Osteocyte (in vitro differentiated cells): Measurements from ENCODE around the gene UBN1. TPM values are rescaled to one million over a fixed set of nuclear protein-coding genes. Genes with fewer than 3 reads are reported as not detected.
A peak's percentile ranks its signal among the peaks of the same experiment; 100 is the strongest.

Experiments used
- DNase-seq: peaks from one replicate; pipeline ENCODE4 v3.0.0; 2021; ENCODE audit warnings: mixed read lengths; ENCODE audit not compliant: unreplicated experiment; ENCODE audit errors: extremely low spot score
- H3K27ac Mint-ChIP-seq: one replicate; pipeline ENCODE4 v1.8.0; 2021; ENCODE audit warnings: mild to moderate bottlenecking, mixed read lengths; ENCODE audit not compliant: unreplicated experiment
- H3K27me3 Mint-ChIP-seq: one replicate; pipeline ENCODE4 v1.8.0; 2021; ENCODE audit warnings: mixed read lengths; ENCODE audit not compliant: unreplicated experiment
- H3K36me3 Mint-ChIP-seq: one replicate; pipeline ENCODE4 v1.8.0; 2021; ENCODE audit warnings: mixed read lengths; ENCODE audit not compliant: unreplicated experiment
- H3K4me1 Mint-ChIP-seq: one replicate; pipeline ENCODE4 v1.8.0; 2021; ENCODE audit warnings: mixed read lengths; ENCODE audit not compliant: unreplicated experiment
- H3K4me3 Mint-ChIP-seq: one replicate; pipeline ENCODE4 v1.8.0; 2021; ENCODE audit warnings: mild to moderate bottlenecking, moderate library complexity, mixed read lengths; ENCODE audit not compliant: unreplicated experiment
- H3K9me3 Mint-ChIP-seq: one replicate; pipeline ENCODE4 v1.8.0; 2021; ENCODE audit warnings: mixed read lengths; ENCODE audit not compliant: unreplicated experiment
- total RNA-seq: library from RNA; stranded (reverse); gene quantifications from 2 replicates; pipeline ENCODE4 v1.2.1, GENCODE V29; 2021
- TF ChIP-seq, protein P1 (sequence below): fragments of 200-600 bp; sonication (generic); IDR thresholded peaks from 2 replicates; pipeline ENCODE4 v1.5.0; 2021; ENCODE audit warnings: antibody characterized with exemption, mild to moderate bottlenecking, moderate library complexity

Gene UBN1
- total RNA-seq, 1 donor from 2014 or later = 50.8 TPM

DNA sequence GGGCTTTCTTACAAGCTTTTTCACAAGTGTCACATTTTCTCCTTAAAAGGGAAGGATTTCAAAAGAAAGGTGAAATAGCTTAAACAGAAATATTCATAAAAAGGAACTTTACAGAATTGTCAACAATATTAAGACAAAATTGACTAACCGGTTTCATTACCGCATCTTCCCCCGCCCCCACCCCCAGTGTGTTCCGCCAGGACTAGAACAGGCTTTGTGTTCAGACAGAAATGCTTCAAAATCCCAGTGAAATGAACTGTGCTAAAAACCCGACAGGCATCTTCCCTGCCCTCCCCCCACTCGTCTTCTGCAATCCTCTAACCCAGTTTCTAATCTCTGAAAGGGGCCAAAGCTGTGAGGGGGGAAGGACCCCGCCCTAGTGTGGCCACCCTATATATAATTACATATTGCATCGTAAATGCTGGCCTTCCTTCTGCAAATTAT lies 43.9 kb upstream of the UBN1 start:
- Mint-ChIP-seq H3K4me3 (peak overlapping the region; percentile 82), H3K4me1 (peaks cover 19% of the 10 kb centered on the region), H3K36me3 (peaks cover 18% of the 10 kb centered on the region), H3K27me3 (no peaks in the 10 kb centered on the region), H3K9me3 (no peaks in the 10 kb centered on the region), H3K27ac (peak overlapping the region; percentile 87)
- DNase-seq = no peak
- TF ChIP-seq, protein P1, sequence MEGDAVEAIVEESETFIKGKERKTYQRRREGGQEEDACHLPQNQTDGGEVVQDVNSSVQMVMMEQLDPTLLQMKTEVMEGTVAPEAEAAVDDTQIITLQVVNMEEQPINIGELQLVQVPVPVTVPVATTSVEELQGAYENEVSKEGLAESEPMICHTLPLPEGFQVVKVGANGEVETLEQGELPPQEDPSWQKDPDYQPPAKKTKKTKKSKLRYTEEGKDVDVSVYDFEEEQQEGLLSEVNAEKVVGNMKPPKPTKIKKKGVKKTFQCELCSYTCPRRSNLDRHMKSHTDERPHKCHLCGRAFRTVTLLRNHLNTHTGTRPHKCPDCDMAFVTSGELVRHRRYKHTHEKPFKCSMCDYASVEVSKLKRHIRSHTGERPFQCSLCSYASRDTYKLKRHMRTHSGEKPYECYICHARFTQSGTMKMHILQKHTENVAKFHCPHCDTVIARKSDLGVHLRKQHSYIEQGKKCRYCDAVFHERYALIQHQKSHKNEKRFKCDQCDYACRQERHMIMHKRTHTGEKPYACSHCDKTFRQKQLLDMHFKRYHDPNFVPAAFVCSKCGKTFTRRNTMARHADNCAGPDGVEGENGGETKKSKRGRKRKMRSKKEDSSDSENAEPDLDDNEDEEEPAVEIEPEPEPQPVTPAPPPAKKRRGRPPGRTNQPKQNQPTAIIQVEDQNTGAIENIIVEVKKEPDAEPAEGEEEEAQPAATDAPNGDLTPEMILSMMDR = no peak

GRCh38 chr16:4803898-4804762 lies 43.2 kb upstream of the UBN1 start:
- DNase-seq = no peak
- TF ChIP-seq, protein P1 = no peak
- no peaks in the 10 kb centered on the region for H3K9me3 Mint-ChIP-seq
- no peak overlapping the region for H3K27ac Mint-ChIP-seq
- H3K4me3 Mint-ChIP-seq = peak overlapping the region; percentile 22
- peaks cover 19% of the 10 kb centered on the region for H3K4me1 Mint-ChIP-seq
- H3K27me3 Mint-ChIP-seq = no peaks in the 10 kb centered on the region
- peaks cover 18% of the 10 kb centered on the region for H3K36me3 Mint-ChIP-seq

- H3K4me3 Mint-ChIP-seq = no peak overlapping the region
- H3K36me3 Mint-ChIP-seq = peaks cover 19% of the 10 kb centered on the region
- DNase-seq = no peak
- no peaks in the 10 kb centered on the region for H3K27me3 Mint-ChIP-seq
- H3K9me3 Mint-ChIP-seq = no peaks in the 10 kb centered on the region
- H3K4me1 Mint-ChIP-seq = peaks cover 19% of the 10 kb centered on the region
- TF ChIP-seq, protein P1 = no peak
- H3K27ac Mint-ChIP-seq = no peak overlapping the region
Observed at GRCh38 chr16:4805231-4805630, 42.0 kb upstream of the UBN1 start.

DNA sequence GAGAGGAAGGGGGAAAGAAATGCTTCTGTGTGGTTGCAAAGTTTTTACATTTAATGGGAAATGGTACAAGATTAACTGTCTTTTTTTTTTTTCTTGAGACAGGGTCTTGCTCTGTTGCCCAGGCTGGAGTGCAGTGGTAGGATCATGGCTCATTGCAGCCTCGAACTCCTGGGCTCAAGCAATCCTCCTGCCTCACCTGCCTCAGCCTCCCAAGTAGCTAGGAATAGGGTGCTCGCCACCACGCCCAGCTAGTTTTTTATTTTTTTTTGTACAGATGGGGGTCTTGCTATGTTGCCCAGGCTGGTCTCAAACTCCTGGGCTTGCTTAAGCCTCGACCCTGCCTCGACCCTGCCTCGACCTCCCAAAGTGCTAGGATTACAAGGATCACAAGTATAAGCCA lies 41.0 kb upstream of the UBN1 start:
- Mint-ChIP-seq H3K4me1 (peaks cover 17% of the 10 kb centered on the region), H3K27ac (no peak overlapping the region), H3K27me3 (no peaks in the 10 kb centered on the region), H3K4me3 (no peak overlapping the region), H3K9me3 (no peaks in the 10 kb centered on the region), H3K36me3 (peaks cover 19% of the 10 kb centered on the region)
- no peak for DNase-seq
- TF ChIP-seq, protein P1 = no peak

DNA sequence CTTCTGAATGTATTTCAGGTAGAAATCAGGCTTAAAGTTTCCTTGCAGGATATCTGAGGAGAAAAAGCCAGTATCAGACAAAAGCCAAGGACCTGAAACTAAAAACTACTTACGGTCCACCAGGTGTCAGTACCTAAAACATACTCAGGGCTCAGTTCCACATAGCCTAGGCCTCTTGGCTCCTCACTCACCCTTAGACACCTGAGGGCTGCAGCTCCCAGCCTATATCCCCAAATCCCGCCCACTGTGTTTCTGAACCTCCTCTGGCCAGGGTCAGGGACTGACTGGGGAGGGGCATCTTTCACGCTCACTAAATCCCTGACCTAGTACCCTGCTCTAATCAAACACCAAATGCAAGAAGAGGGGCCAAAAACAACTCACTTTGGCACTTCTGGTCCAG lies 36.0 kb upstream of the UBN1 start:
- no peak for DNase-seq
- H3K36me3 Mint-ChIP-seq = peaks cover 33% of the 10 kb centered on the region
- no peaks in the 10 kb centered on the region for H3K9me3 Mint-ChIP-seq
- TF ChIP-seq, protein P1 = no peak
- no peaks in the 10 kb centered on the region for H3K27me3 Mint-ChIP-seq
- no peak overlapping the region for H3K27ac Mint-ChIP-seq
- no peak overlapping the region for H3K4me3 Mint-ChIP-seq
- H3K4me1 Mint-ChIP-seq = no peaks in the 10 kb centered on the region
